Measurements from ENCODE around the gene KCNB1.

The KCNB1 gene

DNA sequence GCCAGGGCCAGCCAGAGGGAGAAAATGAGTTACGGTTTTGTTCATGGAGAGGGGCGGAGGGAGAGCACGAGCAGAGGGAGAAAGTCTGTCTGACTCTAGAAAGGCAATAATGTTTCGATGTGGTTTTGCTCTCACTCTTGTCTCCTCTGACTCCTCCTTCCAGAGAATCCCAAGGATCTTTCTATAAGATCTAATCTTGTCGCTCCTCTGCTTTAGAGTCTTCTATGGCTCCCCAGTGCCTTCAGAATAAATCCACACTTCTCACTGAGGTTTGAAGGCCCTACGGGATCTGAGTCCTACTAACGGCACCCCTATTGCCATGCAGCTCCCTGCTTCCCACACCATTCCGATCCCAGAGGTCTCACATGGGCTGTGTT, 66.8 kb downstream of the KCNB1 start:
- no peak overlapping the region for H3K27ac ChIP-seq (replicated peaks; ENCODE audit: low read length)
- no peak overlapping the region for H3K23ac ChIP-seq (ENCODE audit: low read depth, low read length, poor library complexity)
- H3K36me3 ChIP-seq (replicated peaks in 1 of 2; ENCODE audit: control insufficient read depth in 2 of 2, insufficient read depth in 2 of 2, low read length in 2 of 2) = no peaks in the 10 kb centered on the region
- no peaks in the 10 kb centered on the region for H3K79me1 ChIP-seq (ENCODE audit: low read depth, low read length)
- H3K4me2 ChIP-seq (ENCODE audit: insufficient read depth, low read length, poor library complexity, severe bottlenecking) = no peak overlapping the region
- no peak overlapping the region for H3K4ac ChIP-seq (ENCODE audit: low read length)
- H2BK12ac ChIP-seq (ENCODE audit: low read length) = no peak overlapping the region
- H3K27me3 ChIP-seq (ENCODE audit: control insufficient read depth in 3 of 3, insufficient read depth in 3 of 3, low read depth in 1 of 3, low read length in 3 of 3) = peaks cover 0 to 12% (median 0%) of the 10 kb centered on the region in 3 experiments
- no peak overlapping the region for H2AK5ac ChIP-seq (ENCODE audit: low read depth, low read length)
- no peak overlapping the region for H3K18ac ChIP-seq (ENCODE audit: low read length)
- no CpG with 5 or more reads among the region's 8 CpGs for WGBS, 2 donors (ENCODE audit: extremely low coverage in 2 of 2, insufficient read length in 2 of 2, insufficient replicate concordance in 1 of 2)
- no peak for DNase-seq (ENCODE audit: low spot score)
- H3K9me3 ChIP-seq (replicated peaks in 1 of 2; ENCODE audit: control insufficient read depth in 2 of 2, insufficient read depth in 1 of 2, low read depth in 1 of 2, low read length in 2 of 2) = no peaks in the 10 kb centered on the region
- no peak overlapping the region for H4K8ac ChIP-seq (ENCODE audit: low read depth, low read length)
- no peak overlapping the region for H4K91ac ChIP-seq (ENCODE audit: low read depth, low read length, poor library complexity)
- H2BK15ac ChIP-seq (ENCODE audit: low read length) = no peak overlapping the region
- no peak overlapping the region for H2AFZ ChIP-seq (ENCODE audit: low read length)
- H3K9ac ChIP-seq (ENCODE audit: low read depth, low read length, poor library complexity) = no peak overlapping the region
- H3K4me1 ChIP-seq (ENCODE audit: control insufficient read depth in 2 of 2, insufficient read depth in 1 of 2, low read depth in 1 of 2, low read length in 2 of 2) = no peaks in the 10 kb centered on the region
- no peak overlapping the region for H3K14ac ChIP-seq (ENCODE audit: low read length)
- no peak overlapping the region for H2BK5ac ChIP-seq (ENCODE audit: low read length)
- no peak overlapping the region for H2BK120ac ChIP-seq (ENCODE audit: low read depth, low read length)
- no peak overlapping the region for H3K4me3 ChIP-seq (ENCODE audit: low read length in 2 of 2)

DNA sequence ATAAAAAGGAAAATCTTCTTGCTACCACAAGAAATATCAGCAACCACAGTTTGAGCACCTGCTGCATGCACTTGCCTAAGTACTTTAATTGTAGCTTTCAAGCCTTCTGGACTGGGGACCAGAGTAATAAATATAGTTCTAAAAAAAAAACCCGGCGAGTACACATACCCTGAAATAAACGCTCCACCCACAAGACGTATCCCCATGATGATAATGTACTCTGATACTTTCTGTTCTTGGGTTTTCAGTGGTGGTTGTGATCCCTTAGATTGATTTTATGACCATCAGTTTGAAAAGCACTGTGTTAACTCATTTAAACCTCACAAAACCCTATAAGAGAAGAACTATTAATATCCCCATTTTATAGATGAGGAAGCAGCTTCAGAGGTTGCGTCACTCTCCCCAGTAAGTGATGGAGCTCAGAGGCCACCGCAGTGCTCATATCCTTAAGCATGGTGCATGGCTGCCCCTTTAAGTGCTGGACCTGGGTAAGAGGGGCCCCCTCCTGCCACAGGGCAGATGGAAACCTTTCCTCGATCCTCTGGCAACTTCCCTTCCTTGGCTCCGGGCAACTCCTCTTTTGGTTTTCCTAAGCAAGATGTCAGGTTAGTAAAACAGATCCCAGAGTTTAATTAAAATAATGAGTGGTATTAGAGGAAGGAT, 67.3 kb downstream of the KCNB1 start:
- H3K18ac ChIP-seq (ENCODE audit: low read length) = no peak overlapping the region
- no peak overlapping the region for H2BK15ac ChIP-seq (ENCODE audit: low read length)
- WGBS, 2 donors (ENCODE audit: extremely low coverage in 2 of 2, insufficient read length in 2 of 2, insufficient replicate concordance in 1 of 2) = no CpG with 5 or more reads among the region's 8 CpGs
- H3K9me3 ChIP-seq (replicated peaks in 1 of 2; ENCODE audit: control insufficient read depth in 2 of 2, insufficient read depth in 1 of 2, low read depth in 1 of 2, low read length in 2 of 2) = no peaks in the 10 kb centered on the region
- no peak overlapping the region for H2BK12ac ChIP-seq (ENCODE audit: low read length)
- DNase-seq (ENCODE audit: low spot score) = no peak
- H3K79me1 ChIP-seq (ENCODE audit: low read depth, low read length) = no peaks in the 10 kb centered on the region
- no peak overlapping the region for H4K8ac ChIP-seq (ENCODE audit: low read depth, low read length)
- no peak overlapping the region for H3K14ac ChIP-seq (ENCODE audit: low read length)
- H3K4me1 ChIP-seq (ENCODE audit: control insufficient read depth in 2 of 2, insufficient read depth in 1 of 2, low read depth in 1 of 2, low read length in 2 of 2) = no peaks in the 10 kb centered on the region
- H3K27ac ChIP-seq (replicated peaks; ENCODE audit: low read length) = no peak overlapping the region
- no peak overlapping the region for H2AK5ac ChIP-seq (ENCODE audit: low read depth, low read length)
- no peak overlapping the region for H3K9ac ChIP-seq (ENCODE audit: low read depth, low read length, poor library complexity)
- H3K4ac ChIP-seq (ENCODE audit: low read length) = no peak overlapping the region
- H3K36me3 ChIP-seq (replicated peaks in 1 of 2; ENCODE audit: control insufficient read depth in 2 of 2, insufficient read depth in 2 of 2, low read length in 2 of 2) = no peaks in the 10 kb centered on the region
- no peak overlapping the region for H3K23ac ChIP-seq (ENCODE audit: low read depth, low read length, poor library complexity)
- H2BK5ac ChIP-seq (ENCODE audit: low read length) = no peak overlapping the region
- peaks cover 0 to 12% (median 0%) of the 10 kb centered on the region in 3 experiments for H3K27me3 ChIP-seq (ENCODE audit: control insufficient read depth in 3 of 3, insufficient read depth in 3 of 3, low read depth in 1 of 3, low read length in 3 of 3)
- H2AFZ ChIP-seq (ENCODE audit: low read length) = no peak overlapping the region
- H3K4me3 ChIP-seq (ENCODE audit: low read length in 2 of 2) = no peak overlapping the region
- H2BK120ac ChIP-seq (ENCODE audit: low read depth, low read length) = no peak overlapping the region
- no peak overlapping the region for H3K4me2 ChIP-seq (ENCODE audit: insufficient read depth, low read length, poor library complexity, severe bottlenecking)
- no peak overlapping the region for H4K91ac ChIP-seq (ENCODE audit: low read depth, low read length, poor library complexity)

DNA sequence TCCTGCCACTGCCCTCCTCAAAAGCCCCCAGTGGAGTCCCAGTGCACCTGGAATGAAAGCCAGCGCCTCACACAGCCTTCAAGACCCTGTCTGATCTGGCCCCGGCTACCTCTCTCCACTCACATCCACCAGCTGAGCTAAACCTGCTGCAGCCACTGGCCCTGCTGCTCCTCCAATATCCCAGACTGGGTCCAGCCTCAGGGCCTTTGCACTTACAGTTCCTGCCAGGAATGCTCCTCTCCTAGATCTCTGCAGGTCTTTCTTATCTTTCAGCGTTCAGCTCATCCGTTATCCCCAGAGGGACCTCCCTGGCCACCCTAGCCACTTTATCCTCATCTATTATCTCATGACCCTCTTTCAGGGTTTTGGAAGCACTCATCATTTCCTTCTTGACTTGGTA, 68.8 kb downstream of the KCNB1 start:
- Histone ChIP-seq H3K27me3 (ENCODE audit: control insufficient read depth in 3 of 3, insufficient read depth in 3 of 3, low read depth in 1 of 3, low read length in 3 of 3) (peaks cover 0 to 12% (median 0%) of the 10 kb centered on the region in 3 experiments), H3K36me3 (replicated peaks in 1 of 2; ENCODE audit: control insufficient read depth in 2 of 2, insufficient read depth in 2 of 2, low read length in 2 of 2) (no peaks in the 10 kb centered on the region), H3K79me1 (ENCODE audit: low read depth, low read length) (no peaks in the 10 kb centered on the region), H2AK5ac (ENCODE audit: low read depth, low read length) (no peak overlapping the region), H3K4me2 (ENCODE audit: insufficient read depth, low read length, poor library complexity, severe bottlenecking) (no peak overlapping the region), H3K9me3 (replicated peaks in 1 of 2; ENCODE audit: control insufficient read depth in 2 of 2, insufficient read depth in 1 of 2, low read depth in 1 of 2, low read length in 2 of 2) (peaks cover 0 to 1% of the 10 kb centered on the region in 2 donors), H2BK5ac (ENCODE audit: low read length) (no peak overlapping the region), H2BK12ac (ENCODE audit: low read length) (no peak overlapping the region), H3K9ac (ENCODE audit: low read depth, low read length, poor library complexity) (no peak overlapping the region), H4K8ac (ENCODE audit: low read depth, low read length) (no peak overlapping the region), H3K18ac (ENCODE audit: low read length) (no peak overlapping the region), H3K27ac (replicated peaks; ENCODE audit: low read length) (no peak overlapping the region), H3K4ac (ENCODE audit: low read length) (no peak overlapping the region), H2BK15ac (ENCODE audit: low read length) (no peak overlapping the region), H3K23ac (ENCODE audit: low read depth, low read length, poor library complexity) (no peak overlapping the region), H2BK120ac (ENCODE audit: low read depth, low read length) (no peak overlapping the region), H3K4me3 (ENCODE audit: low read length in 2 of 2) (no peak overlapping the region), H4K91ac (ENCODE audit: low read depth, low read length, poor library complexity) (no peak overlapping the region), H3K4me1 (ENCODE audit: control insufficient read depth in 2 of 2, insufficient read depth in 1 of 2, low read depth in 1 of 2, low read length in 2 of 2) (no peaks in the 10 kb centered on the region), H3K14ac (ENCODE audit: low read length) (no peak overlapping the region), H2AFZ (ENCODE audit: low read length) (no peak overlapping the region)
- no peak for DNase-seq (ENCODE audit: low spot score)
- WGBS, 2 donors (ENCODE audit: extremely low coverage in 2 of 2, insufficient read length in 2 of 2, insufficient replicate concordance in 1 of 2) = no CpG with 5 or more reads among the region's 4 CpGs

DNA sequence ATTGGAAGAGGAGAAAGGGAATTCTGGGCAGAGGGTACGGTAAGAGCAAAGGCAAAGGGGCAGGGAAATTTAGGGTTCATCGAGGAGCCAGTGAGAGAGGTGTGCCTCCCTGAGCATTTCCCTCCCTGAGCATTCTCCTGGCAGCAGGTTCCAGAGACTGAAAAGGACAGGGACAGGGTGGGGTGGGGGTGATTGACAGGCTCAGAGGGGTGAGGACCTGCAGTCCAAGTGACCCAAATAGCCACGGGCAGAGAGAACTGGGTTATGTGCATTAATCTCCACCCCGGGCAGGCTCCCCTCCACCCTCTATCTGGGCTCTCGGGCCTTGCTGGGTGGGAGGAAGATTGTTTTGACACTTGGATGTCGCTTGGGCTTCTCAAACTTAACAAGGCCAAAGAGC, 69.5 kb downstream of the KCNB1 start:
- H3K4me3 ChIP-seq (ENCODE audit: low read length in 2 of 2) = no peak overlapping the region
- H3K9ac ChIP-seq (ENCODE audit: low read depth, low read length, poor library complexity) = no peak overlapping the region
- no peak overlapping the region for H2BK15ac ChIP-seq (ENCODE audit: low read length)
- H3K18ac ChIP-seq (ENCODE audit: low read length) = no peak overlapping the region
- no peak for DNase-seq (ENCODE audit: low spot score)
- H3K79me1 ChIP-seq (ENCODE audit: low read depth, low read length) = no peaks in the 10 kb centered on the region
- H3K27me3 ChIP-seq (ENCODE audit: control insufficient read depth in 3 of 3, insufficient read depth in 3 of 3, low read depth in 1 of 3, low read length in 3 of 3) = peaks cover 0 to 12% (median 0%) of the 10 kb centered on the region in 3 experiments
- H3K14ac ChIP-seq (ENCODE audit: low read length) = no peak overlapping the region
- H4K91ac ChIP-seq (ENCODE audit: low read depth, low read length, poor library complexity) = no peak overlapping the region
- no peaks in the 10 kb centered on the region for H3K36me3 ChIP-seq (replicated peaks in 1 of 2; ENCODE audit: control insufficient read depth in 2 of 2, insufficient read depth in 2 of 2, low read length in 2 of 2)
- no peak overlapping the region for H2AK5ac ChIP-seq (ENCODE audit: low read depth, low read length)
- H3K4me2 ChIP-seq (ENCODE audit: insufficient read depth, low read length, poor library complexity, severe bottlenecking) = no peak overlapping the region
- H2BK5ac ChIP-seq (ENCODE audit: low read length) = no peak overlapping the region
- no peak overlapping the region for H3K23ac ChIP-seq (ENCODE audit: low read depth, low read length, poor library complexity)
- no peak overlapping the region for H2BK120ac ChIP-seq (ENCODE audit: low read depth, low read length)
- no peak overlapping the region for H4K8ac ChIP-seq (ENCODE audit: low read depth, low read length)
- no peak overlapping the region for H2BK12ac ChIP-seq (ENCODE audit: low read length)
- peaks cover 0 to 1% of the 10 kb centered on the region in 2 donors for H3K9me3 ChIP-seq (replicated peaks in 1 of 2; ENCODE audit: control insufficient read depth in 2 of 2, insufficient read depth in 1 of 2, low read depth in 1 of 2, low read length in 2 of 2)
- WGBS, 2 donors (ENCODE audit: extremely low coverage in 2 of 2, insufficient read length in 2 of 2, insufficient replicate concordance in 1 of 2) = no CpG with 5 or more reads among the region's 6 CpGs
- H3K4ac ChIP-seq (ENCODE audit: low read length) = no peak overlapping the region
- no peak overlapping the region for H3K27ac ChIP-seq (replicated peaks; ENCODE audit: low read length)
- H2AFZ ChIP-seq (ENCODE audit: low read length) = no peak overlapping the region
- no peaks in the 10 kb centered on the region for H3K4me1 ChIP-seq (ENCODE audit: control insufficient read depth in 2 of 2, insufficient read depth in 1 of 2, low read depth in 1 of 2, low read length in 2 of 2)
